GM06990 (cell line): ENCODE measurements around the gene SRGAP3.

Experiments
- DNase-seq: peaks from one replicate; pipeline ENCODE4 v3.0.0-alpha.2; 2011; ENCODE audit not compliant: insufficient read length; ENCODE audit errors: extremely low read depth
- H3K27me3 ChIP-seq: replicated peaks from 2 replicates; pipeline ENCODE4 v1.6.0; 2011; ENCODE audit warnings: low read length; ENCODE audit not compliant: control insufficient read depth, insufficient read depth
- H3K36me3 ChIP-seq: 2 replicates; pipeline ENCODE4 v1.5.1; 2011; ENCODE audit warnings: low read length; ENCODE audit not compliant: control insufficient read depth, insufficient read depth
- H3K4me3 ChIP-seq: replicated peaks from 2 replicates; pipeline ENCODE4 v1.5.1; 2011; ENCODE audit warnings: low read depth, mild to moderate bottlenecking, control low read depth, low read length
- TF ChIP-seq, protein P1 (sequence below): IDR thresholded peaks from 2 replicates; pipeline ENCODE4 v1.5.1; 2011; ENCODE audit warnings: low read length, control low read depth, mild to moderate bottlenecking, inconsistent platforms; ENCODE audit not compliant: insufficient read depth, poor library complexity, severe bottlenecking

SRGAP3 gene

DNA sequence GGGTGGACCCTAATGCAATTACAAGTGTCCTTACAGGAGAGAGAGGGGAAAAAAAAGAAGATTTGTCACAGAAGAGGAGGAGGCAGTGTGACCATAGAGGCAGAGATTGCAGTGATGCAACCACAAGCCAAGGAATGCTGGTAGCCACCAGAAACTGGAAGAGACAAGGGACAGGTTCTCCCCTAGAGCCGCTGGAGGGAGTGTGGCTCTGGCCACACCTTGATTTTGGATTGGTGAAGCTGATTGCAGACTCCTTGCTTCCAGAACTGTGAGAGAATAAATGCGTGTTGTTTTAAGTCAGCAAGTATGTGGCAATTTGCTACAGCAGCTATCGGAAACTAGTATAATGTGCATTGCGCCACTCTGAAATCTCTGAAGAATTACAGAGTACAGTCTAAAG, 110.1 kb downstream of the SRGAP3 start:
- Histone ChIP-seq H3K4me3 (no peak overlapping the region), H3K27me3 (peaks cover 2% of the 10 kb centered on the region), H3K36me3 (no peaks in the 10 kb centered on the region)
- TF ChIP-seq, protein P1, sequence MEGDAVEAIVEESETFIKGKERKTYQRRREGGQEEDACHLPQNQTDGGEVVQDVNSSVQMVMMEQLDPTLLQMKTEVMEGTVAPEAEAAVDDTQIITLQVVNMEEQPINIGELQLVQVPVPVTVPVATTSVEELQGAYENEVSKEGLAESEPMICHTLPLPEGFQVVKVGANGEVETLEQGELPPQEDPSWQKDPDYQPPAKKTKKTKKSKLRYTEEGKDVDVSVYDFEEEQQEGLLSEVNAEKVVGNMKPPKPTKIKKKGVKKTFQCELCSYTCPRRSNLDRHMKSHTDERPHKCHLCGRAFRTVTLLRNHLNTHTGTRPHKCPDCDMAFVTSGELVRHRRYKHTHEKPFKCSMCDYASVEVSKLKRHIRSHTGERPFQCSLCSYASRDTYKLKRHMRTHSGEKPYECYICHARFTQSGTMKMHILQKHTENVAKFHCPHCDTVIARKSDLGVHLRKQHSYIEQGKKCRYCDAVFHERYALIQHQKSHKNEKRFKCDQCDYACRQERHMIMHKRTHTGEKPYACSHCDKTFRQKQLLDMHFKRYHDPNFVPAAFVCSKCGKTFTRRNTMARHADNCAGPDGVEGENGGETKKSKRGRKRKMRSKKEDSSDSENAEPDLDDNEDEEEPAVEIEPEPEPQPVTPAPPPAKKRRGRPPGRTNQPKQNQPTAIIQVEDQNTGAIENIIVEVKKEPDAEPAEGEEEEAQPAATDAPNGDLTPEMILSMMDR = no peak
- no peak for DNase-seq

DNA sequence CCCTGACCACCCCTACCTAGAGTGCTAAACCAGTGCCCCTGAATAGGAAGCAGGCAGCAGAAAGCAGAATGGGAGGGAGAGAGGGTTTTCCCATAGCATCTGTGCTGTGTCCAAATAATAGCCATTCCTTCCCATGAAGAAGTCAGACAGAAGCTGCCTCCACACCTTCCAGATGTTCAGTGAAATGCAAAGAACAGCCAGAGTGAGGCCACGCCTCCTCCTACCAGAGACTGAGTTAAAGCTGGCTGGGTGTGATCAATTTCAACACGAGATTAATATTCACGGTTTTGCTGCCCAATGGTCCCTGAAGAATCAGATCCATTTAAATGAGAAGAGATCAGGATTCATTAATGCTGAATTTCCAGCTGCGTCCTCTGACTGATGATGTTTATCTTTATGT, 111.8 kb downstream of the SRGAP3 start:
- H3K4me3 ChIP-seq = no peak overlapping the region
- H3K27me3 ChIP-seq = peaks cover 2% of the 10 kb centered on the region
- no peaks in the 10 kb centered on the region for H3K36me3 ChIP-seq
- TF ChIP-seq, protein P1 = no peak
- DNase-seq = no peak

DNA sequence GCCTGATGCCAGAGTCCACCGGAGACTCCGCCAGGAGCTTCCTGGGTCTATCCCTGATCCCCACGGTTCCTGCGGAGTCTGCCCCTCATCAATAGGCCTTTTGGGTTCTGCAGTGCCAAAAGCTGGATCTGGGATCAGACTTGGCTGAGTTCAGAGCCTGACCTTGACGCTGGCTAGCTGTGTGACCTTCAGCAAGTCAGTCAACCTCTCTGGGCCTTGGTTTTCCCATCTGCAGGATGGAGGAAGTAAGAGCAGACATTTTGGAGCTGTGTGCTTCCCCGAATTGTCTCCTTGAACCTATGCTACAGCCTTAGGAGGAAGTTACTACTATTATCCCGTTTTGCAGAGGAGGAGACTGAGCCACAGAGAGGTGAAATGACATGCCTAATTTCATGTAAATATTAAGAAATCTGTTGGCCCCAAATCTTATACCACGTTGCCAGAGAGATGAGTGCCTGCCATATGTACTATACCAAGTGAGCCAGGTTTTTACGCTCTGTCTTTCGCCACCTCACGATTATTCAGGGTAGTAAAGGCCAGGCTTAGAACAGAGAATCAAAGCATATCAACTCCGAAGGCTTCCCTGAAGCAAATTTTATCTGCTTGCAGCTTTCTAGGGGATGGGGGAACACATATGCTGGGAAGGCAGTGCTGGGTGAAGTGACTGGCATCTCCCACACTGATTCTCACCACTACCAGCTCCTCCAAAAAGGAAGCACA, 112.5 kb downstream of the SRGAP3 start:
- DNase-seq = no peak
- H3K4me3 ChIP-seq = no peak overlapping the region

DNA sequence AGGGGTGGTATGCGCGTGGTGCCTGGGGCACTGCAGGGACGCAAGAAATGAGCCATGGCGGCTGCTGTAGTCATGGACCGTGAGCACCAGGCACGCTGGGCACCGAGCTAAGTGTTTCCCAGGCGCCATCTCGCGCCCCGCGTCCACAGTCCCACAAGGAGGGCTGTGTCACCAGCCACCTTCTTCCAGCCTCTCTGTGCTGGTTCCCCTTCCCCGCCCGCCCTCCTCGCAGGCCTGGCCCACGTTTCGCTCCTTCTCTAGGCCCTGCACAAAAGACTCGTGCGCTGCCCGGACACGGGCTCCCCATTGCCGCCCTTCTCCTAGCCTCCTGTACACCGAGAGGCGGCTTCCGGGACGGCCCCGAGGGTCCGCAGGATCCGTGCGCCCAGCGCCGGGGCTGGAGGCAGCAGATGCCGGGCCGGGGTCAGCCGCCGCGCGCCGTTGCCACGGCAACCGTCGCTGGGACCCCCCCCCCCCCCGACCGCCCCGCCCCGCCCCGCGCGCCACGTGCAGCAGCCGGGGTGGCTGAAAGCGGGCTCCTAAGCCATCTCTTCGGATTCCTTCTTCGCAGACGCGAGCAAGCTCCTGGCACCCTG, 113.4 kb downstream of the SRGAP3 start:
- DNase-seq = no peak
- Histone ChIP-seq H3K4me3 (no peak overlapping the region), H3K27me3 (peaks cover 2% of the 10 kb centered on the region), H3K36me3 (no peaks in the 10 kb centered on the region)
- TF ChIP-seq, protein P1 = no peak

More for the DNA sequence above, 112.5 kb downstream of the SRGAP3 start:
- TF ChIP-seq, protein P1 = no peak
- peaks cover 2% of the 10 kb centered on the region for H3K27me3 ChIP-seq
- H3K36me3 ChIP-seq = no peaks in the 10 kb centered on the region

DNA sequence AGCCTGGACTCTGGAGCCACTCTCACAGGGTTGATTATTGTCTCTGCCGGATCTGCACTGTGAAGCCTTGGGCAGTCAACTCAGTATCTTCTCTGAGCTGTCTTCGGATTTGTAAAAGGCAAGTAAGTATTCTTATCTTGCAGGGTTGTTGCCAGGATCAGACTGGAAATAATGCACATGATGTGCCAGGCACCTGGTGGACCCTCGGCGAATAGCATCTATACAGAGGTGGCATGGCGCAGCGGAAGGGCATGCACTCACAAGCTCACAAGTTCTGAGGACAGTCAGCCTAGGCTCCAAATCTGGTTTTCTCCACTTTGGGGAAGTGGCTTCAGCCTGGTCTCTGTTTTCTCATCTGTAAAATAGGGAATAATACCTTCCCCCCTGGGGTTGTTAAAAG, 113.9 kb downstream of the SRGAP3 start:
- DNase-seq = no peak
- Histone ChIP-seq H3K36me3 (no peaks in the 10 kb centered on the region), H3K27me3 (peaks cover 2% of the 10 kb centered on the region), H3K4me3 (no peak overlapping the region)
- TF ChIP-seq, protein P1 = no peak

DNA sequence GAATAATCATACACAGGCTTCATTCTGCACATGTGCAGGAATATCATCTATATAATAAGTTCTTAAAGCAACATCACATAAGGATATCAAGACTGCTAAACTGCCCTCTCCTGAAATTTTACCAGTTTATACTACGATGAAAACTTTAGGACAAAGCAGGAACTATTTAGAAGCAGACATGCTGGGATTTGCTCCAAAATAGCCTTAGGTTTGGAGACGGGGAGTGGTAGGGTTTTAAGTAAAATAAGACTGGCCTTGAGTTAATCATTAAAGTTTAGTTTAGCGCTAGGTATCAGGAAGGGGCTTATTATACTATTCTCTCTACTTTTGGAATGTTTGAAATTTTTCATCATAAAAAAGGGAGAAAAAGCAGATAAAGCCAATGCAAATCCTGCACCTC, 115.8 kb downstream of the SRGAP3 start:
- DNase-seq = no peak
- Histone ChIP-seq H3K36me3 (no peaks in the 10 kb centered on the region), H3K4me3 (no peak overlapping the region), H3K27me3 (peaks cover 2% of the 10 kb centered on the region; the same call in 1 of the 2 replicates)
- TF ChIP-seq, protein P1 = no peak
